Activated CD4-positive, alpha-beta T cell treated with anti-CD3 and anti-CD28 coated beads, Interleukin-2, amount 50 U/mL, for 24 hours (primary cell): ENCODE results near the gene ZCCHC7.
"Not testable (repeated sequence)": the region's sequence is repeated elsewhere in the genome, so short reads cannot be mapped to it uniquely, and the experiment has no call there.

Experiments
- DNase-seq, 2 donors: peaks; one replicate each; pipeline ENCODE4 v3.0.0-alpha.2; 2020; ENCODE audit warnings: low read depth in 1 of 2, low spot score in 1 of 2

Gene ZCCHC7

GRCh38 chr9:37395663-37396062 lies 275.3 kb downstream of the ZCCHC7 start:
- no peak for DNase-seq

GRCh38 chr9:37397948-37398347 lies 277.6 kb downstream of the ZCCHC7 start:
- DNase-seq: not testable (repeated sequence)

- DNase-seq: no peak
These were observed 278.2 kb downstream of the ZCCHC7 start for GRCh38 chr9:37398464-37399025.

- DNase-seq: no peak
These were observed 279.0 kb downstream of the ZCCHC7 start for GRCh38 chr9:37399336-37399735.

- DNase-seq: no peak
These were observed 284.2 kb downstream of the ZCCHC7 start for GRCh38 chr9:37404590-37404989.

- no peak for DNase-seq
These were observed 285.0 kb downstream of the ZCCHC7 start for GRCh38 chr9:37405350-37405749.

- DNase-seq: no peak
These were observed 285.5 kb downstream of the ZCCHC7 start for GRCh38 chr9:37405764-37406380.

GRCh38 chr9:37406603-37407401 lies 286.4 kb downstream of the ZCCHC7 start:
- DNase-seq: no peak

- no peak for DNase-seq
These were observed 287.1 kb downstream of the ZCCHC7 start for GRCh38 chr9:37407468-37407867.
